Erythroblast (primary cell): ENCODE results near the gene FAM89B.

Experiments
- DNase-seq, 2 experiments: peaks; one replicate each; lab custom pipeline; 2025; lab: John Stamatoyannopoulos, UW
- GATA1 ChIP-seq: IDR thresholded peaks from 2 replicates; pipeline ENCODE4 v1.6.1; 2011; ENCODE audit warnings: low read depth, mild to moderate bottlenecking, control low read depth, low read length, moderate library complexity
- POLR2A ChIP-seq: IDR thresholded peaks from 2 replicates; pipeline ENCODE4 v1.6.1; 2011; ENCODE audit warnings: mild to moderate bottlenecking, low read length

Gene FAM89B

DNA sequence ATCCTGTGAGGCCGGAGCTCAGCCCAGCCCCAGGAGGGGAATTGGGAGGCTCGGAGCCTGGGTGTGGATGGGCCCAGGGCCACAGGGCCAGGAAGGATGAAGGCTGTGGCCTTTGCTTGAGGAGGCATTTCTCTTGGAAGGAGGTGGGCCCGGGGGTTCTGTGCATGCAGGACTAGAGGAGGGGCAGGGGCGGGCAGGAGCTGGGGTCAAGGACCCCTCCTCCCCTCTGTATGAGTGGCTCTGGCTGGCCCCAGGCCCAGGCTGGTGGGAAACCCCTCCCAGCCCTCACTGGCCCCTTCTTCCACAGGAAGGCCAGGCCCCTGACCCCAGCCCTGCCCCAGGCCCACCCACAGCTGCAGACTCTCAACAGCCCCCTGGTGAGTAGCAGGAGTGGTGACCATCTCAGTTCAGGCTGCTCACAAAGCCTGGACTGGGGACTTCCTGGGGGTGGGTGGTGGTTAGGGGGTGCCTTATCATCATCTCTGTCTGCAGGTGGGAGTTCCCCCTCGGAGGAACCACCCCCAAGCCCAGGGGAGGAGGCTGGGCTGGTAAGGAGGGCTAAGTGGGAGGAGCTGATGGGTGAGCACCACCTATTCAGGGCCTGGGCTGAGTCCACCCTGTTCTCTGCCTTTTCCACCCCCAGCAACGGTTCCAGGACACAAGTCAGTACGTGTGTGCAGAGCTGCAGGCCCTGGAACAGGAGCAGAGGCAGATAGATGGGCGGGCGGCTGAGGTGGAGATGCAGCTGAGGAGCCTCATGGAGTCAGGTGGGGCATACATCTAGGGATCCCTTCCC lies 17.3 kb downstream of the FAM89B start:
- no peak for TF ChIP-seq POLR2A
- TF ChIP-seq GATA1 = no peak
- DNase-seq = peak; percentile 71 to 79

GRCh38 chr11:65590240-65590738 lies 18.0 kb downstream of the FAM89B start:
- no peak for DNase-seq
- no peak for TF ChIP-seq POLR2A
- no peak for TF ChIP-seq GATA1

GRCh38 chr11:65591939-65592857 lies 19.9 kb downstream of the FAM89B start:
- no peak for TF ChIP-seq GATA1
- no peak for TF ChIP-seq POLR2A
- peak in 1 of 2 experiments; percentile 65 for DNase-seq

DNA sequence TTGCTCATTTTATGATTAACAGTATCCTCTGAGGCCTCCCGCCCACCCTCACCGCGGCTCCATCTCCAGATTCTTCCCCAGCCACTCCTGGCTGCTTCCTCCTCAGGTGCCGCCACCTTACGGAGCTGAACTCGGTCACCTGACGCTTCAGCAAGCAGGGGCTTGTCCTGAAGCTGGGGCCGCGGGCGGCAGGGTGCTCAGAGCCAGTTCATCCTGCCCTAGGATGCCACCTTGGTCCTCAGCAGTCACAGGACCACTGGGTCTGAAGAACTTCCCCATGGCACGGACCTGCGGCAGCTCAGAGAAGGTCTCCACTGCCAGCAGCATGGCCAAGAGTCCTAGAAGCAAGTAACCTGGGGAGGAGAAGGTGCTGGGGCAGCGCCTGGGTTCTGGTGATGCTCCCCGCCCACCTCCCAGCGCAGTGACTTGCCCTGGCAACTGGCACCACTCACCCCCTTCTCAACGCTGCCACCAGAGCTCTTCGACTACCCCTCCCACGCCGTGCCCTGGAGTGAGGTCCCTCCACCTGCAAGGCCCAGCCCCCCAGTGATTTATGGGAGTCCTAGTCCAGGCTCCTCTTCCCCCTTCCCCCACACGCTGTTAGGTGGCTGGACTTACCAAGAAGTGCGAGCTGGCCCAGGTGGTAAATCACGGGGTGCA lies 20.6 kb downstream of the FAM89B start:
- no peak for TF ChIP-seq POLR2A
- no peak for TF ChIP-seq GATA1
- no peak for DNase-seq

- TF ChIP-seq POLR2A (peak; percentile 36), GATA1 (no peak)
- peak; percentile 64 to 71 for DNase-seq
These were observed 21.4 kb downstream of the FAM89B start for GRCh38 chr11:65593518-65594414.

DNA sequence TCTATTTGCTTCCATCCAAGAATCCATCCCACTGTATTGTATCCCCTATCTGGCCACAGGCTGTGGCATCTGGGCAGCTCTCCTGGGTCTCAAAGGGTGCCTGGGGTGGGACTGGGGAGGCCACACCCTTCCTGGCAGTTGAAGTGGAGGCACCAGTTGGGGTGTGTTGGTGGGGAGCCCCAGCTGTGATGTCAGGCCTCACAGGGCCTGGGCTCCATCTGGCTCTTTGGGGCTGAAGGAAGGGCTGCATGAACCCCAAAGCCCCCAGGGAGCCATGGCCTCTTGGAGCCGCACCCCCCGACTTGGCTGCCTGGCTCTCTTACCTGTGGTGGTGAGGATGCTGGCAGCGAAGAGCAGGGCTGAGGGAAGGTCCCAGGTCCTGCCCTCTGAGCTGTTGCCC lies 22.8 kb downstream of the FAM89B start:
- DNase-seq = peak; percentile 56 to 61
- no peak for TF ChIP-seq GATA1
- TF ChIP-seq POLR2A = peak; percentile 7

- peak in 1 of 2 experiments; percentile 53 for DNase-seq
- TF ChIP-seq GATA1 (no peak), POLR2A (no peak)
These were observed 23.4 kb downstream of the FAM89B start, which contains the start of gene KCNK7 for GRCh38 chr11:65595543-65596281. KCNK7 (minus strand) TSS chr11:65595800; CDS start chr11:65595772, 28 bp downstream.

DNA sequence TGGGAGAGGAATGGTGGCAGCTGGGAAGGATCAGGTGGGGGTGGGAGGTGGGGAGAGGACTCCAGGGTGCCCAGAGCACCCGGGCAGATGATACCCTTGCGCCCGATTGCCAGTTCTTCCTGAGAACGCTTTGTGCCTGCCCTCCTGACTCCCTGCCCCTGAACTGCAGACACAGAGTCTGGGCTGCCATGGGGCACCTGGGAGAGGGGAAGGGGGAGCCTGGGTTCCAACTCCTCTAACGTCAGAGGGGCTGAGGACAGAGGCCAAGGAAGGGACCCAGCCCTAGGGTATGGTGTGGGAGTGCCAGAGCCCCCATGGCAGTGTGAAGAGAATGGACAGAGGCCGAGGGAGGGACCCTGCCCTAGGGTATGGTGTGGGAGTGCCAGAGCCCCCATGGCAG lies 24.2 kb downstream of the FAM89B start:
- no peak for DNase-seq
- TF ChIP-seq POLR2A (no peak), GATA1 (no peak)

DNA sequence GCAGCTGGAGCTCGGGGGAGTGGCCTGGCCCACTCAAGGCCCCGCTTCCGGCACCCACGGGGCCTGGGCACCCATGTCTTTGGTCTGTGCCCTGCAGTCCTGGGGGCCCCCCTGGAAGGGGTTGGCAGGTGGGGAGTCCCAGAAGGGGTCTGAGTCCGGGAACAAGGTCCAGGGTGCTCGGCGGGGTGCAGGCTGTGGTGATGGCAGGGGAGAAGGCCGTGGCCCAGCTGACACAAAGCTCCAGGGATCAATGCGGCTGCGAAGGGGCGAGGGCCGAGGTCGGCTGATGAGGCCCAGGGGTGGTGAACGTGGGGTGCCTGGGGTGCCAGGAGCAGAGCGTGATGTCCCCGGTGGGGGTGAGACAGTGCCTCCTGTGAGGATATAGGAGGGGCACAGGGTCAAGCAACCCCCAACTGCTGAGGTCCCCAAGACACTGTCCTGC lies 25.9 kb downstream of the FAM89B start:
- no peak for DNase-seq
- TF ChIP-seq POLR2A = no peak
- TF ChIP-seq GATA1 = no peak

GRCh38 chr11:65599216-65599954 lies 27.0 kb downstream of the FAM89B start:
- DNase-seq = no peak
- no peak for TF ChIP-seq GATA1
- no peak for TF ChIP-seq POLR2A

GRCh38 chr11:65599955-65600246 lies 27.6 kb downstream of the FAM89B start:
- DNase-seq = no peak
- TF ChIP-seq POLR2A (no peak), GATA1 (no peak)

GRCh38 chr11:65604258-65604657 lies 31.9 kb downstream of the FAM89B start:
- no peak for TF ChIP-seq POLR2A
- TF ChIP-seq GATA1 = no peak
- no peak for DNase-seq
